NCI-H1048 (cell line): Measurements from ENCODE around the gene AFF1.

Source experiments
- DNase-seq: peaks from one replicate; lab custom pipeline; 2025; lab: John Stamatoyannopoulos, UW

Gene AFF1

GRCh38 chr4:86919561-86920223 is 15.1 kb upstream of the AFF1 start:
- DNase-seq: no peak

GRCh38 chr4:86921608-86922252 is 13.1 kb upstream of the AFF1 start:
- no peak for DNase-seq

DNA sequence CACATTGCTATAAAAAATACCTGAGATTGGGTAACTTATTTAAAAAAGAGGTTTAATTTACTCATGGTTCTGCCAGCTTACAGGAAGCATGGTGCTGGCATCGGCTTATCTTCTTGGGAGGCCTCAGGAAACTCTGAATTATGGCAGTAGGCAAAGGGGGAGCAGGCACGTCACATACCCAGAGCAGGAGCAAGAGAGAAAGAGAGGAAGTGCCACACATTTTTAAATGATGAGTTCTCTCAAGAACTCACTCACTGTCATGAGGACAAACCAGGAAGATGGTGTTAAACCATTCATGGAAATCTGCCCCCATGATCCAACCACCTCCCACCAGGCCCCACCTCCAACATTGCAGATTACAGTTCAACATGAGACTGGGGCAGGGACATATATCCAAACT is 10.0 kb upstream of the AFF1 start:
- DNase-seq: no peak

GRCh38 chr4:86926435-86927086 is 8.2 kb upstream of the AFF1 start:
- DNase-seq: no peak

GRCh38 chr4:86927843-86928395 is 6.9 kb upstream of the AFF1 start:
- DNase-seq: no peak

GRCh38 chr4:86928400-86929255 is 6.2 kb upstream of the AFF1 start:
- no peak for DNase-seq

- DNase-seq: no peak
Measured at GRCh38 chr4:86934147-86934770, 552 bp upstream of the AFF1 start.

DNA sequence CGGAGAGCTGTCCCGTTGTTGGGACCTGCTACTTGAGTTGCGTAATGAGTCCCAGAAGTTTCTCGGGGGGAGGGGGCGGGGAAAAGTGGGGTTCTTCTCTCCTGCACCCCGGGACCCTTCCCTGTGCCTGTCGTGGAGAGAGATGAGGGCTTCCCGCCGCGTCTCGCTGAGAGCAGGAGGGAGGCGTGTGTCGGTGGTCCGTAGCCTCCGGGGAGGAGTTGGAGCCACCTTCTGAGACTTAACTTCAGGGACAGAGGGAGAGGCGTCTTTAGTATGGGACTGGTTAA is 698 bp downstream of the AFF1 start:
- DNase-seq: no peak

GRCh38 chr4:86935853-86936733 is 1.3 kb downstream of the AFF1 start:
- DNase-seq: no peak

DNA sequence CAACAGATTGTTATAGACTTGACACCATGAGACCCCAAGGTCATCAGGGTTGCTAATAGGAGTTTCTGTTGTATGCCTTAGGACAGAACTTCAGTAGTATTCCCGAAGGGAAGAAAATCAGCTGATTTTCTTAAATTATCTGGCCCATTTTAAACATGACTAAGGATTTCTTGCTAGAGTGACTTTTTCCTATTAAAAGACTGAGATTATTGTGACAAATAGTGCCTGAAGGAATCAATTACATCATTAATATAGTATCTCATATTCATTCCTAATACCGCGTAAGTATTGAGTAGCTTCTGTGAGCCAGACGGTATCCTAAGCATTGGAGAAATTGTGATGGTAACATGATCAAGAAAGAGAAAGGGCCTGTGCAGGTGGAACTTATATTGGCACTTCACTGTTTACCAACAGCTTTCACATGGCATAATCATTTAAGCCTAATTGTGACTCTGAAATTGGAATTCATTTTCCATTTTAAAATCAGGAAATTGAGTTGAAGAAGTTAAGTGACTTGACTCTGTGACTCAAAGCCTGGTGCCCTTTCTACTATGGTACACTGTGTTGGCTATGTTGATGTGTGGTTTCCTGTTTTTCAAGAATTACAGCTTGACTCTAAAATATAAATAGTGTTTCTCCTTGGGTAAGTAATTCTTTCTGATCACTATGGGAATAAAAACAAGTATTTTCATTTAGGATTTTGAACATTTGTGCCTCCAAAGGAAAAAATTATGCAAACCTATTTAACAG is 4.1 kb downstream of the AFF1 start:
- DNase-seq: no peak

DNA sequence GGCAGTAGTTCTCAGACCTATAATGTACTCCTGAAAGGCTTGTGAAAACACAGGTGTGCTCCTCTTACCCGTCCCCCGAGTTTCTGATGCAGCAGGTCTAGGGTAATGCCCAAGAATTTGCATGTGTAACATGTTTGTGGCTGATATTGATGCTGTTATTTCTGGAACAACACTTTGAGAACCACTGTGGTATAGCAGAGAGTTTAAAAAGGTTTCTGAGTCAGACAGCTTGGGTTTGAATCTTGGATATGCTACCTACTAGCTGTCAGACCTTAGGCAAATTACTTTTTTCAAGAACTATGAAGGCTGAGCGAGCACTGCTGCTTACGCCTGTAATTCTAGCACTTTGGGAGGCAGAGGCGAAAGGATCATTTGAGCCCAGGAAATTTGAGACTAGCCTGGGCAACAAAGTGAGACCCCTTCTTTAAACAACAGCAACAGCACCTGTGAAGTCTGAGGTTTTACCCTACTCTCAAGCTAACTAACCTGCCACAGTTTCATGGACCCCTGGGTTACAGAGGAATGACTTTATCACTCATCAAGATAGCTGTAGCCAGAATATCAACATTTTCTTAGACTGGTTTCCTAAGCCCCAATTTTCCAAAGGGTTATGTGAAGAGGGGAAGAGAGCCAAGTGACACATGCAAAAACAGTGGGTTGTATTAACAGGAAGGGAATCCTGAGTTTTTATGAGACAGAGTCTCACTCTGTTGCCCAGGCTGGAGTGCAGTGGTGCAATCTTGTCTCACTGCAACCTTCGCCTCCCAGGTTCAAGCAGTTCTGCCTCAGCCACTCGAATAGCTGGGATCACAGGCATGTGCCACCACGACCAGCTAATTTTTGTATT is 5.1 kb downstream of the AFF1 start:
- DNase-seq: no peak

GRCh38 chr4:86940920-86941460 is 6.2 kb downstream of the AFF1 start:
- DNase-seq: no peak

DNA sequence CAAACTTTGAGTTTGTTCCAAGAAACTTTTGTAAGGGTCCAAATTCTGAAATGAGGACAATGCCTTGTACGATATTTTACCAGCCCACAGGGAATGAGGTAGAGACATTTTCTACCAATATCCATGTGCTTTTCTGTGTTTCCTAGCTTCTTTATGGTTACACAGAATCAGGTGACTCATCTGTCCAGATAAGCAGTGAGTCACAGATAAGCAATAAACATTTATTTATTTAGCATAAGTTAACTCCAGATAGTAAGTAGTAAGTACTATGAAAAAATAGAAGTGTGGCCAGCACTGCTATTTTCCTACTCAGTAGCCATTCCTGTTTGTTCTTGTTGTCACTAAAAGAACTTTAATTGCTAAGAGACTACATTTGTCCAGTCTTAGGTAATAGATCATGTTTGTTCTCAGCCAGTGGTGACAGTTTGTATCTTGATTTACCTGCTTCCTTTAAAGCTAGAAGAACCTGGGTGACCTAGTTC is 7.4 kb downstream of the AFF1 start:
- no peak for DNase-seq

GRCh38 chr4:86944964-86945781 is 10.4 kb downstream of the AFF1 start:
- no peak for DNase-seq

- no peak for DNase-seq
Measured at GRCh38 chr4:86946868-86947500, 12.2 kb downstream of the AFF1 start.

DNA sequence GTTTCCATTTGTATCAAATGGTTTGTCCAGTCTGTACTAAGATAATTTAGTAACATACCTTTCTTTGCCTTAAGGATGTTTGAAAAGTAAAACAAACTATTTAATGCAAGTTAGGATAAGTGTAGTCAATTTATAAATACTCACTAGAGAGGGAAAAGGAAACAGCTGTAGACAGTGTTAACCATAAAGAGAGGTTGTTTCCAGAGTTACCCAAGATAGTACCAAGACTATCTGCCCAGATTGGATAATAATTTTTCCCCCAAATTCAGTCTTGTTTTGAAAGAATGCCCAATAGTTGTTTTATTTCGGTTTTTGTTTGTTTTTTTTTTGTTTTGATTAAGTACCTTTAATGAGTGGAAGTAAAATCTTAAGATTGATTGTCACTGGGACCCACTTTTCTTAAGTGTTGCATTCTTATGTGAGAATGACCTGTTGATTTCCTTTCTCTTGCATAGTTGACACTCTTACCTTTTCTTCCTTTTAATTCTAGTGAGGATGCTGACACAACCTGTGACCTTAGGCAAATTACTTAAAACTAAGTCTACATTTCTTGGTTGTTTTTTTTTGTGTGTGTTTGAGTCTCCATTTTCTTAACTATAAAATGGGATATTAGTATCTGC is 12.8 kb downstream of the AFF1 start:
- no peak for DNase-seq

DNA sequence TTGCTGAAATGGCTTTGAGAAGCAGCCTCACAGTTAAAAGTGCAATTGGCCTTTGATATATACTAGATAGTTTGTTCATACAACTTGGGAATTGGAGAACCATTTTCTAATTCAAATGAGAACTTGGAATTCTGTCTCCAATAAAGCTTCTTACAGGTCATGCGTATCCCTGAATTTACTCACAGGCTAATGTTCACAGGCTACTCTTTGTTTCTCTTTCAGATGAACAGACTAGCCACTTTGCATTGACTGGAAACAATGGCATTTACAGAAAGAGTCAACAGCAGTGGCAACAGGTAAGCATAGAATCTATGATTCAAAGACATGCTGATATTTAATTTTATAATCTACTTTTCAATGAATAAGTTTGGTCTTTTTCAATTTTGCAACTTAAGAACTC is 13.5 kb downstream of the AFF1 start:
- DNase-seq: peak; percentile 58
